HG03521 (cell line): ENCODE results near the gene SEPTIN12.
"Not testable (repeated sequence)": the region's sequence is repeated elsewhere in the genome, so short reads cannot be mapped to it uniquely, and the experiment has no call there.

Experiments
- ATAC-seq: cut with Tn5 transposase; IDR thresholded peaks from one replicate; pipeline ENCODE4 v1.9.1; 2021; ENCODE audit warnings: mild to moderate bottlenecking, moderate library complexity; ENCODE audit not compliant: unreplicated experiment

The SEPTIN12 gene

DNA sequence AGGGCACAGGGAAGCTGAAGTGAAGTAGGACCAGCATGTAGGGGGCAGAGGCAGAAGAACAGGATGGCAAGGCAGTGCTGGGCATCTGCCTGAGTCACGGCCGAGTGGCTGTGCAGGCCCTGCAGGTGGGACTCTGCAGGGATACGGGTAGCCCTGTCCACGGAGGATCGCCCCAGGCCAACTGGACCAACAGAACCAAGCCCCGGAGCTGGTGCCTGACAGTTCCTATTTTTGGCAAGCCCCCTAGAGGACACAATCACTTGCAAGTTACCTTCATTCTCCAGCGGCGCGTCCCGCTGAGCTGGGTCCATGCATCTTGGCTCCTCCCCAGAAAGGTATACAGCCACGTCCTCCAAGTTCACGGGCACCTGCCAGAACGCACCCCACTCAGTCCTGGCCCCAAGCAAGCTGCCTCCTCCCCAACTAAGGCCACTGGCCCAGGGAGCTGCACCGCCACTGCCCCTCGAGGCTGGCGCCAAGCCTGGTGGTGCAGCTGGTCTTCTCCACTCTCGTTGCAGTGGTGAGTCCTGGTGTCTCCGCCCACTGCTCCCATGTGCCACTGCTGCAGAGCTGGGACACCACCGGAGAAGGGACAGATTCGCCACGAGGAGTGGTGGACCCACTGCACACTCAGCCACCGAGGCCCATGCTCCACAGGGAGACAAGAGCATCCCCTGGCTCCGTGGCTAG lies 27.8 kb downstream of the SEPTIN12 start:
- no peak for ATAC-seq

DNA sequence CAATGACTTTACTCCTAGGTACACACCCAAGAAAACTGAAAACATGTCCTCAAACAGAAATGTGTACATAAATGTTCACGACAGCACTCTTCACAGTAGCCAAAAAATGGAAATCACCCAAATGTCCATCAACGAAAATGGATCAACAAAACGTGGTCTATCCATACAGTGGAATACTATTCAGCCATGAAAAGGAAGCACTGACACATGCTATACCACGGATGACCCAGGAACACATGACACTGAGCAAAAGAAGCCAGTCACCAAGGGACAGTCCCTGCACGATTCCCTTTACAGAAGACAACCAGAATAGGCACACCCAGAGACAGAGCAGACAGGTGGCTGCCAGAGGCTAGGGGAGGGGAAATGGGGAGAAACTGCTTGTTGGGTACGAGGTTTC lies 32.5 kb downstream of the SEPTIN12 start:
- no peak for ATAC-seq

DNA sequence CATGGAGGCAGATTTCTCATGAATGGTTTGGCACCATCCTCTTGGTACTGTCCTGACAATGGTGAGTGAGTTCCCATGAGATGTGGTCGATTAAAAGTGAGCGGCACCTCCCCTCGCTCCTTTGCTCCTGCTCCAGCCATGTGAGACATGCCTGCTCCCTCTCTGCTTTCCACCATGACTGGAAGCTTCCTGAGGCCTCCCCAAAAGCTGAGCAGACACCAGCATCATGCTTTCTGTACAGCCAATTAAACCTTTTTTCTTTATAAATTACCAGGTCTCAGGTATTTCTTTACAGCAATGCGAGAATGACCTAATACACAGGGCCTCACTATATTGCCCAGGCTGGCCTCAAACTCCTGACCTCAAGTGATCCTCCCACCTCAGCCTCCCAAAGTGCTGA lies 33.3 kb downstream of the SEPTIN12 start:
- ATAC-seq = no peak

DNA sequence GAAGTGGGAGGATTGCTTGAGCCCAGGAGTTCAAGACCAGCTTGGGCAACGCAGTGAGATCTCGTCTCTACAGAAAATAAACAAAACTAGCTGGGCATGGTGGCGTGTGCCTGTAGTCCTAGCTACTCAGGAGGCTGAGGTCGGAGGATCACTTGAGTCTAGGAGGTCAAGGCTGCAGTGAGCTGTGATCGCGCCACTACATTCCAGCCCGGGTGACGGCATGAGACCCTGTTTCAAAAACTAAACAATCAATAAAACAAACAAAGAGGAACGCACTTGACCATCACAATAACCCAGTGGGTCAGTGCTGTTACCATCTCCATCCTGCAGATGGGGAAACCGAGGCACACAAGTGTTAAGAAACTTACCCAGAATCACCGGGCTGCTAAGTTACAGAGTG lies 34.9 kb downstream of the SEPTIN12 start:
- no peak for ATAC-seq

DNA sequence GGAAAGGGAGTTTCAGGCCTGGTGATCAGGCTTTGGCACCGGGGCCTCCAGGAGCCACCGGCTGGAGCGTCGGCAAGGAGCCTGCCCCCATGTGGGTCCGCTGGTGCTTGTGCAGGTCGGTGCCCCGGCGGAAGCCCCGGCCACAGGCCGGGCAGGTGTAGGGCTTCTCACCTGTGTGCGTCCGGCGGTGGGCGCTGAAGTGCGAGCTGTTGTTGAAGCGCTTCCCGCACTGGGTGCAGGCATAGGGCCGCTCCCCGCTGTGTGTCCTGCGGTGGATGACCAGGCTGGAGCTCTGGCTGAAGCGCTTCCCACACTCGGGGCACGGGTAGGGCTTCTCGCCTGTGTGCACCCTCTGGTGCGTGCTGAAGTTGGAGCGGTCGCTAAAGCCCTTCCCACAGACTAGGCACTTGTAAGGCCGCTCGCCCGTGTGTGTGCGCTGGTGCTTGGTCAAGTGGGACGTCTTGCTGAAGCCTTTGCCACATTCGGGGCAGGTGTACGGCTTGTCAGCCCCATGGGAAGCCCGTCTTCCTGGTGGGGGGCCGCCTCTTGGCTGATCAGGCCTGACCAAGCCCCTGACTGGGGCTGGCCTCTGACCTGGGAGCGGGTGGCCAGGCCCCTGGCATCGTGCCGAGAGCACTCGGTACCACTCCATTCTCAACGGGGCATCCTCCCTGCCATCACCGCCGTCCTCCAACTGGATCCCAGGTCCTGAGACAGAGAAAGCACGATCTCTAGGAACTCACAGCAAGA lies 35.6 kb downstream of the SEPTIN12 start:
- no peak for ATAC-seq

DNA sequence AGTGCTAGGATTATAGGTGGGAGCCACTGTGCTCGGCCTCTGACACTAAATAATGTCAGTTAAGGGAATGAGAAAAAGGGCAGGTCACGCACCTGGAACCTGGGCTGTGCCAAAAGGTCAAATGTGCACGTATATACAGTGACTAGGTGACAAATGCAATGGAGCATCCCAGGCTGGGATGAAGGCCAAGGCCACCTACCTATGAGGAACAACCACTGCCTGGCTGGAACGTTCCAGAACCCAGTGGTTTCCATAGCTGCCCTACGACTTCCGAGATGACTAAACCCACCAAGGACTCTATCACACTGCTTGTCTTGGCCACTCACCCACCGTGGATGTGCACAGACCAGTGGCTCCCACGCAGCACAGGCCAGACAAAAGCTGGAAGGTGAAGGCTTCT lies 37.2 kb downstream of the SEPTIN12 start:
- no peak for ATAC-seq

DNA sequence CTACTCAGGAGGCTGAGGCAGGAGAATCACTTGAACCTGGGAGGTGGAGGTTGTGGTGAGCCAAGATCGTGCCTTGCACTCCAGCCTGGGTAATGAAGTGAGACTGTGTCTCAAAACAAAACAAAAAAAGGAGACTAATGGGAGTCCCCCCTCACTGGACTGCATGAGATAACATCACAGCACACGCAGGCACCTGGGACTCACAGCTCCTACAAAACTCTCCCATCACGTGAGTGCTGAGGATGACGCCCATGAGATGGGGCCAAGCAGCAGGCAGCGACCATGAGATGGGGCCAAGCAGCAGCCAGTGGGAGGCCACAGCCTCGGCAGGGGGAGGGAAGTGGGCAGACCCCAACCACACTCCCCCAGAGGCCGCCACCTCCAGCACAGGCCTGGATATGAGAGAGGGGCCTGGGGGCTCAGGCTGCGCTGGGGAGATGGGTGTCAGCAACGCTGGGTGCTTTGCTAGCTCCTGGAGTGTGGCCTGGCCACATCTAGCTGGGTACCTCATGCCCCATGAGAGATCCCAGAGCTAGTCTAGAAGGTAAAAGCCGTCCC lies 38.4 kb downstream of the SEPTIN12 start:
- ATAC-seq = no peak

DNA sequence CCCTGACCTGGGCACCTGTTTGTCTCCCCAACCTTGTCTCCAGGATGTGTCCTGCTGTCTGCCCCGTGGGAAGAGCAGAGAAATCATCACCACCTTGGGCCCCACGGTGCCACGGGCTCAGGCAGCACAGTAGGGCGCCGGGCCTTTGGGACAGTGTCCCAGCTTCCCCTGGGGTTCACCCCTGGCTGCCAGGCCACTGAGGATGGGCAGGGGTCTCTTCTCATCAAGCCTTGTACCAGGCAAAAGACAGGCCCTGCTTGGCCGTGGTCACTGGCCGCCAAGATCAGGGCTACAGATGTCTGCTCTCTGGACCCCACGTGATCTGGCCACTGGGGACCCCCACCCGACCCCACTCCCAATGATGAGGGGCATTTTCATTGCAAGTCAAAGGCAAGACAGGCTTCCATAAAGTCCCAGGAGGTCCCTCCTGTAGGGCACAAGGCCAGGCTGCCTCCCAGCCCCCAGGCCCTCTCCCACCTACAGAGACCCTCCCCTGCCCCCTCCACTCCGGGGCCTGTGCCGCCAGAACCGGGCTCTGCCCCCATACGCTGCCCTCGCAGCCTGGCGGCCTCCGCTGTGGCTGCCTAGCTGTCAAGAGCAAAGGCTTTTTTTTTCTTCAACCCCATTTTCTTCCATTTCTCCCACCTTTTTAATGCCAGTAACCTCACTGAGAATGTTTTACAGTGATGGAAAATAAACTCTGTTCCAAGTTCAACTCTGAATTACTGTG lies 39.3 kb downstream of the SEPTIN12 start:
- no peak for ATAC-seq

DNA sequence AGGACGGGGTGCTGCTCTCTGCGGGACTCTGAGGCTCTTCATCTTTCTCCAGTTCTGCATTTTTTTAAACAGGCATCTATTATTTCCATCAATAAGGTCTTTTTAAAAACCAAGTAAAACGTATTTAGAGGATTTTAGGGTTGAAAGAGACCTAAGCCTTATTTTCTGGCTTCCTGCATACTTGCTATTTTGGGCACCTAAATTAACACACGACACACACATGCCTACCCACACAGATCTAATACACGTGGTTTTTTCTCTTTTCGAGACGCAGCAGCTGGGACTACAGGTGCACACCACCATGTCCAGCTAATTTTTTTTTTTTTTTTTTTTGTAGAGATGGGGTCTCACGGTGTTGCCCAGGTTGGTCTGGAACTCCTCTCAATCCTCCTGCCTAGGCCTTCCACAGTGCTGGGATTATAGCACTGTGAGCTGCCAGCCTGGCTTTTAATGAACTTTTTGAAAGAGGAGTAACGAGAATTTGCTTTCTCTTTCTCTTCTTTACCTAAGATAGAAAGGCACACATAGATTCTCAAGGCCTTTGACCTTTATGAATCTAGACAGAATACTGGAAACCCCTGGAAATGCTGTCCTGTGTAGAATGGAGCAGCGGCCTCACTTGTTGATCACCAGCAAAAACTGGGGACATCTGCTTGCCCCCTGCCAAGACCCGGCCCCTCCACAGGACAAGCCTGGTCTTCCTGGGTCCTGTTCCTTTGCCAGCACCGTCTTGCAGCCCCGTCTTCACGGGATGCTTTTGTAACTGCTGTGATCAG lies 40.1 kb downstream of the SEPTIN12 start:
- no peak for ATAC-seq

DNA sequence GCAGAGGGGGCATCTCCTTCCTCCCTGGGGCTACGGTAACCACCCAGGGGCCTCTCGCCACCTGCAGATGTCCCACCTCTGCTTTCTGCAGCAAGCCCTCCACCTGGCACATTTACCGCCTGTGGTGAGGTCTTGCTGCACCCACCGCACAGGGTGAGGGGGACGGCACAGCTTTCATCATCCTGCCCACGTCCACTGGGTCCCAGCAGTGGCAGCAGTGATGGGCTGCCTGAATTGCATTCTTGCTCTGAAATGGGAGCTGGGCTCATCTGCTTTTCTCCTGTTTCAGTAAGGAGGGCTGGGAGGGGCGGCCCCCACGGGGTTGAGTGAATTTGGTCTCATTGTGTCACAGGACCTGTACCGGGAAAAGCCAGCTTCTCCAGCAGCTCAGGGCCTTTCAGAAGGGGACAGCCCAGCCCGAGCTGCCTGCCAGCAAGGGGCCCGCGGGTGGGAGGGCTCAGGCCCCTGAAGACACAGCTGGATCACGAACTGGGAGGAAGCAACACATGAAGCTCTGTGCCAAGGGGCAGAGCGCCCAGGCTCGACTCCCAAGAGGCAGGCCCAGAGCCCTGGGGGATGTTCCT lies 41.1 kb downstream of the SEPTIN12 start:
- ATAC-seq = no peak

DNA sequence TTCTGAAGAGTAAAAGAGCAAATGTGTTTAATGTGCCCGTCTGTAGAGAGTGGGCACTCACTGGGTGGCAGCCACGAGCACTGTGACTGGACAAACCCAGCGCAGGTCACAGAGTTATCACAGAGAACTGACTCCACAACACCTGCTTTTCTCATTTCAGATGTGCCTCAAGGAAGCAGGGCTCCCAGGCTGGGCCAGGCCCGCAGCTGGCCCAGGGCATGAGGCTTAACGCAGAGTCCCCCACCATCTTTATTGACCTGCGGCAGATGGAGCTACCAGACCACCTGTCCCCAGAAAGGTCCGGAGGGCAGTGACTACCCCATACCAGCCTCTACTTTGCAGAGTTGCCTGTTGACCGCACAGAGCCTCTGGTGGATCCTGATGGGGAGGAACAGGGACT lies 41.9 kb downstream of the SEPTIN12 start:
- no peak for ATAC-seq

DNA sequence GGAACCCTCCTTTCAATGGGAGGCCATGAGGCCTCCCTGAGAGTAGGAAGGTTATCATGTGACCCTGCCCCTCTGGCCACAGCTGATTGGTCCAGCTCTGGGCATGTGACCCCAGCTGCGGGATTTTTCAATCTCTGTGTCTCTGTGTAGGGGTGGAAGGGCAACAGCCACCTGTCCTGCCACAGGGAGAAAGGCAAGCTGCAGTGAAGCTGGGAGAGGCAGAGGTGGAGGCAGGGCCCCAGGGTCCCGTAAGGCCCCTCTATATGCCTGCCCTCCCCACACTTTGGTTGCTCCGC lies 42.9 kb downstream of the SEPTIN12 start:
- no peak for ATAC-seq

DNA sequence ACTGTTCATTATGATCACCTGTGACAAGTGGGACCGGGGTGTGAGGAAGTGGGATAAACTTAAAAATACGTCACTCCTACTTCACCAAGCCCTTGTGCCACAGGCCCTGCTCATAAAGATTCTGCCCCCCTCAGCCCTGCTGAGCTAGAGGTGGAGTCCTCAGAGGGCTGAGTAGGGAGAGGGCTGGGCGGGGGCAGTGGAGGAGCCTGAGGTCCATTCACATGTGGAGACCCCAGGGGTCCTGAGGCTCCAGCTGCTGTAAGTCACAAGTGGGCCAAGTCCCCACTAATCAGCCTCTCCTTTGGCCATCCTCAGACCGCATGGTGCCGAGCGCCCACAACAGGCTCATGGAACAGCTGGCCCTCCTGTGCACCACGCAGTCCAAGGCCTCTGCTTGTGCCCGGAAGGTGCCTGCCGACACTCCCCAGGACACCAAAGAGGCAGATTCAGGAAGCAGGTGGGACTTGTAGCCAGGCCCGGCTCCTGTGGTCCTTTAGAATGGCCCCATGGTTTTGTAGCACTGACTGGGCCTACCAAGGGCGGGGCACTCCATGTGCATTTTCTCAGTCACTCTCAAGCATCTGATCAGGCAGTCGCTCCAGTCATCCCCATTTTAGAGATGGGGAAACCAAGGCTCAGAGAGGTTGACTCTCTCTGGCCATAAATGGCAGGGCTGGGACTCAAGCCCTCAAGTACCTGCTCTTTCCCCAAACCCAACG lies 43.4 kb downstream of the SEPTIN12 start:
- ATAC-seq = no peak

DNA sequence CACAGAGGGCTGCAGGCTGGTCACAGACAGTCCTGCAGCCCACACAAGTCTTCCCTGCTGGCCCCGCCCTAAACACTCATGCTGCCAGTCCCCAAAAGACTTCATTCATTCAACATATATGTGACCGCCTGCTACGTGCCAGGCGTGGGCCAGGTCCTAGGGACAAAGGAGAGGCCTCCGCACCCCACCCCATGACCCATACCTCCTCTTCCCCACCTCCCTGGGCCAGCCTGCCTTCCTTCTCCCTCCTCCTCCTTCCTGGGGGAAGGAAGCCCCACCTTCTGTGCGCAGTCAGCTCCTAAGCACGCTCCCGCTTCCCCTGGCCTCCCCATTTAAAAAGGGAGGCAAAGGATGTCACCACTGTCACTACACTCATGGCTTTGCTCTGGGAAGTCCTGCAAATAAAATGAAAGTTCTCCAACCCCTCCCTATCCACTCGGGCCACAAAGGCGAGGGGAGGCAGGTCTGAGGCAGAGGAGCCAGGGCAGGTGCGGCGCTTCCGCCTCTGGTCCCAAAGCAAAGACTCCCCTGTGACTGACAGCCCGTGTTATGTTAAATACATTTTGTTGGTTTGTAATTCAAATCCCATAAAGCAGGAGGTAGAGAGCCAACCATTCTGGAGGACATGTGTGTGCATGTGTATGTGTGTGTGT lies 44.8 kb downstream of the SEPTIN12 start:
- ATAC-seq = no peak

DNA sequence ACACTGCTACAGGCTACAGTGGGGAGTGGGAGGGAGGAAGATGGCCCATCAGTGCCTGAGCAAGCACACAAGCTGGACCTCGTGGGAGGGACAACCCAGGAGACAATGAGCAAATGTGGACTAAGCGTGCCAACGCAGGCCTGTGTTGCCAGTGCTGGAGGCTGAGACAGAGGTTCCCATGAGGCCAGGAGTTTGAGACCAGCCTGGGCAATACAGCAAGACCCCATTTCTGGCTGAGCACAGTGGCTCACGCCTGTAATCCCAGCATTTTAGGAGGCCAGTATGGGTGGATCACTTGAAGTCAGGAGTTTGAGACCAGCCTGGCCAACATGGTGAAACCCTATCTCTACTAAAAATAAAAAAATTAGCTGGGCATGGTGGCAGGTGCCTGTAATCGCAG lies 49.8 kb downstream of the SEPTIN12 start:
- not testable (repeated sequence) for ATAC-seq

DNA sequence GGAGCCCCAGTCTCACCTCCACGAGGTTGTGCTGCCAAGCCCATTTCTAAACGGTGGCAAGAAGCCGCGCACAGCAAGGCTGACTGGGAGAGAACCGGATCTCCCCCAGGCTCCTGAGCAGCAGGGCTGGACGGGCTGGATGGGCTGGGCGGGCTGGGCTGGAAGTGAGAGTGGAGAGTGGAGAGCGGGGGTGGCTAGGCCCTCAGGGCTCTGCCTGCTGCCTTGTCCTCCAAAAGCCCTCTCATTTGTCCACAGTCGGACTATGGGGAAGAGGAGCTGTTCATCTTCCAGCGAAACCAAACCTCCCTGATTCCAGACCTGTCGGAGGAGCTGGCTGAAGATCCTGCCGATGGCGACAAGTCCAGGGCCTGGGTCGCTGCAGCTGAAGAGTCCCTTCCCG lies 50.6 kb downstream of the SEPTIN12 start:
- ATAC-seq = no peak

DNA sequence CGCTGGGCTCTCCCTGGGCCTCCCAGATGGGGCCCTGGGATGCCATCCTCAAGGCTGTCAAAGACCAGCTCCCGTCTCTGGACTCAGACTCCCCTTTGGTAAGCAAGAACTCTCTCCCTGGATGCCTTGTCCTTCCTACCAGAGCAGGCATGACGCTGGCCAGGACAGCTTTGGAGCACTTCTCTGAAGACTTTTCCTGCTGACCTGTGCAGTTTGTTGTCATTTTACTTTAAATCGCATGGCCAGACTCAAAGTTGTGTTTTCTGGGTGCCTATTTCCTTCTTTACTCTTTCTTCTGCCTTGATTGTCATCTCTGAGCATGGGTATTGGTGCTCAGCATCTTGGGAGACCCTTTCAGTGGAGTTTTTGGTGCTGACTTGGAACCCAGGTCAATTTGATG lies 51.6 kb downstream of the SEPTIN12 start:
- no peak for ATAC-seq

DNA sequence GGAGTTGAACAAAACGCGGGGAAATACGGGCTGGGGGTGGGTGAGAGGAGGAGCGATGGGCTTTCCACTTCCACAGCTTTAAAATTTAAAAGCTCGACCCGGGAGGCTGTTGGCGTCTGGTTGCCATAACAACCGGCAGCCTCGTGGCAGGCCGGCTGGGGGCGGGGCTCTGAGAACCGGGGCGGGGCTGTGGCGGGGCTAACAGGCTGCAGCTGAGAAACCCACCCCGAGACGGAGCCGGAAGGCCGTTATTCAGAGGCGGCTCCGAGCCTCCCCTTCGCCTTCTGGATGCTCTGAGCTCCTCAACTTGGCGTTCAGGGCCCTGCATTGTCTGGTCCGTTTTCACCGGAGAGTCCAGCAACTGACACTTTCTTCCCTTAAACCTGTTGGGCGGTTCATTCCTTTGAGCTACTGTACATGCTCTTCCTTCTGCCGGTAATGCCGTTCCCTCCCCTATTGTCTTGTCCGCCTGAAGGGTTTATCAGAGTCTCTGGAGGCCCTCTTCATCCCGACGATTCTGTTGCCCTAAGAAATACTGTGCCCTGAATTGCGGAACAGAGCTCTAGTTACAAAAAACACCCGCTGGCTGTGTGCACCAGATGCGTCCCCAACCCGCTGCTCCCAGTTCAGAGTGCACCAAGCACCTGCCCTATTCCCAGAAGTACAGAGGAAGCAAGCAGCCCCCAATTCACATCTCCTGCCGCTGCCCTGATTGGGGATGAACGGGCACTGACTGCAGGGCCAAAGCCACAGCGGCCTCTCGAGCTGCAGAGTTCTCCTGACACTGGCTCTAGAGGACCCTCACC lies 53.2 kb downstream of the SEPTIN12 start:
- ATAC-seq = peak; percentile 53
